ENCODE measurements around the gene ZNF536.

- TF ChIP-seq, protein P1, sequence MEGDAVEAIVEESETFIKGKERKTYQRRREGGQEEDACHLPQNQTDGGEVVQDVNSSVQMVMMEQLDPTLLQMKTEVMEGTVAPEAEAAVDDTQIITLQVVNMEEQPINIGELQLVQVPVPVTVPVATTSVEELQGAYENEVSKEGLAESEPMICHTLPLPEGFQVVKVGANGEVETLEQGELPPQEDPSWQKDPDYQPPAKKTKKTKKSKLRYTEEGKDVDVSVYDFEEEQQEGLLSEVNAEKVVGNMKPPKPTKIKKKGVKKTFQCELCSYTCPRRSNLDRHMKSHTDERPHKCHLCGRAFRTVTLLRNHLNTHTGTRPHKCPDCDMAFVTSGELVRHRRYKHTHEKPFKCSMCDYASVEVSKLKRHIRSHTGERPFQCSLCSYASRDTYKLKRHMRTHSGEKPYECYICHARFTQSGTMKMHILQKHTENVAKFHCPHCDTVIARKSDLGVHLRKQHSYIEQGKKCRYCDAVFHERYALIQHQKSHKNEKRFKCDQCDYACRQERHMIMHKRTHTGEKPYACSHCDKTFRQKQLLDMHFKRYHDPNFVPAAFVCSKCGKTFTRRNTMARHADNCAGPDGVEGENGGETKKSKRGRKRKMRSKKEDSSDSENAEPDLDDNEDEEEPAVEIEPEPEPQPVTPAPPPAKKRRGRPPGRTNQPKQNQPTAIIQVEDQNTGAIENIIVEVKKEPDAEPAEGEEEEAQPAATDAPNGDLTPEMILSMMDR (IDR thresholded peaks at IDR 0.05): no peak
- no peak for TF ChIP-seq ZFX (IDR thresholded peaks at IDR 0.05; ENCODE audit: borderline replicate concordance)
Observed at GRCh38 chr19:30391052-30391451, 18.9 kb downstream of the ZNF536 start.
